Kidney (tissue), 14 donors: ENCODE measurements around the gene FBXO8. TPM values are rescaled to one million over a fixed set of nuclear protein-coding genes. Genes with fewer than 3 reads are reported as not detected.
A peak's percentile ranks its signal among the peaks of the same experiment; 100 is the strongest.

ENCODE experiments used
- DNase-seq, 5 donors: peaks; one replicate each; pipeline ENCODE4 v3.0.0-alpha.2; 2013 to 2020
- FAIRE-seq: peaks from 2 replicates; lab custom pipeline; 2012; peaks lifted over from hg19 to GRCh38; lab: Jason Lieb, UNC
- H3K27ac ChIP-seq, 2 donors: one replicate each; pipeline ENCODE4 v1.7.0; 2013; ENCODE audit warnings: low read depth in 2 of 2, low read length in 2 of 2, inconsistent platforms in 1 of 2
- H3K27me3 ChIP-seq: one replicate; pipeline ENCODE4 v1.7.1; 2013; ENCODE audit warnings: low read length, inconsistent platforms; ENCODE audit not compliant: control insufficient read depth, insufficient read depth
- H3K36me3 ChIP-seq, 3 donors: one replicate each; pipeline versions ENCODE4 v1.7.0 to v1.7.1; 2013; ENCODE audit warnings: low read length in 3 of 3, control low read depth in 1 of 3, inconsistent platforms in 1 of 3; ENCODE audit not compliant: insufficient read depth in 3 of 3, control insufficient read depth in 2 of 3
- H3K4me1 ChIP-seq, 3 donors: one replicate each; pipeline versions ENCODE4 v1.7.0 to v1.7.1; 2013; ENCODE audit warnings: low read length in 3 of 3, inconsistent platforms in 1 of 3, low read depth in 1 of 3; ENCODE audit not compliant: control insufficient read depth in 2 of 3, insufficient read depth in 2 of 3
- H3K4me3 ChIP-seq, 3 donors: one replicate each; pipeline versions ENCODE4 v1.7.0 to v1.8.1; 2013; ENCODE audit warnings: low read length in 3 of 3, control low read depth in 1 of 3, inconsistent platforms in 1 of 3
- H3K9ac ChIP-seq, 3 donors: one replicate each; pipeline versions ENCODE4 v1.7.0 to v1.7.1; 2013; ENCODE audit warnings: low read length in 3 of 3, control low read depth in 1 of 3, inconsistent platforms in 1 of 3
- H3K9me3 ChIP-seq, 3 donors: one replicate each; pipeline versions ENCODE4 v1.7.0 to v1.7.1; 2013; ENCODE audit warnings: low read length in 3 of 3, control low read depth in 1 of 3, inconsistent platforms in 1 of 3; ENCODE audit not compliant: control insufficient read depth in 2 of 3, insufficient read depth in 1 of 3
- intact Hi-C: fragments of 100-400 bp; cut with DNase I; formaldehyde crosslinking; loops from one replicate; pipeline ENCODE4 v1.11.1; 2022
- polyA plus RNA-seq: library from polyadenylated mRNA; stranded (reverse); fragments of 350-450 nt; fragmentation: Illumina TruSeq; extraction: RNeasy Lipid Tissue Mini Kit (QIAGEN cat#74804); gene quantifications from one replicate; pipeline ENCODE4 v1.2.3, GENCODE V29; 2014; ENCODE audit warnings: low read depth, low replicate concordance; ENCODE audit not compliant: insufficient read depth
- total RNA-seq: library from RNA; stranded (reverse); fragmentation: NEBNext Ultra II Directional; extraction: Animal tissue kit (Norgen Biotek cat#: 25700); gene quantifications from one replicate; pipeline ENCODE4 v1.2.1, GENCODE V29; 2021
- TF ChIP-seq, protein P1 (sequence below): IDR thresholded peaks from 3 replicates; pipeline ENCODE4 v1.5.1; 2012; ENCODE audit warnings: mild to moderate bottlenecking, moderate library complexity, borderline replicate concordance; ENCODE audit not compliant: insufficient read depth; ENCODE audit errors: extremely low read depth
- donor health status: control.
- donor health status: control.
- donor health status: control.
- donor health status: control.
- donor health status: control.
- donor health status: DM: yes; HTN: yes; CAD: no.
- donor health status: Normal renal cell carcinoma (clear cell type).

Gene FBXO8
- total and polyA plus RNA-seq, 2 donors from 2014 or later: 35.3 to 36.3 TPM

DNA sequence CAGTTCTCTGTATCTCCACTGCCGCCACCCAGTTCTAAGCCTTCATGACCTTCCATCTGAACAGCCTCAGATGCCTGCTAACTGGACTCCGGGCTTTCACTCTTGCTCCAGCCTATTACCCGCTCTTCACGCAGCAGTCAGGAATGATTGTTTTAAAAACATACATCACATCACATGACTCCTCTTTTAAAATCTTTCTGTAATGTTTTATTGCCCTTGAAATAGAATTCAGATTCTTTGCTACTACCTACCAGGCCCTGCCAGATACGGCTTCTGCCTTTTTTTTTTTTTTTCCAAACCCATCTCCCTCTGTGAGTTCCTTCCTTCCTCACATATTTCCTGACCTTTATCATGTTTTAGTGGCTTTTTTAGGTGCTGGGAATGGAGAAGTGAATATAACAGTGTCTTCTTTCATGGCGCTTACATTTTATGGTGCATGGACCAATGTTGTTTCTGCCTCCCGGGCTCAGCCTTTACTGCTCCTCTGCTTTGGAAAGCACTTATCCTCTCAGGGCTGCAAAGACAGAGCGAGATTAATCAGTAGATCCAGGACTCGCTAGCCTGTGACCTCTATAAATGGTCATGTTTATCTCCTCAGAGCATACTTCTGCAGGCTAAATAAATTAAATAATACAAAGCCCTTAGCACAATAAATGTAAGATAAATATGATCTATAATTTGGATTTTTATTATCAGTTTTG lies 58.0 kb downstream of the FBXO8 start:
- peaks cover 12% of the 10 kb centered on the region for H3K27me3 ChIP-seq
- H3K36me3 ChIP-seq: no peaks in the 10 kb centered on the region
- no peak overlapping the region for H3K4me3 ChIP-seq
- DNase-seq: no peak
- H3K27ac ChIP-seq: no peak overlapping the region
- H3K9me3 ChIP-seq: no peaks in the 10 kb centered on the region
- FAIRE-seq: no peak
- TF ChIP-seq, protein P1, sequence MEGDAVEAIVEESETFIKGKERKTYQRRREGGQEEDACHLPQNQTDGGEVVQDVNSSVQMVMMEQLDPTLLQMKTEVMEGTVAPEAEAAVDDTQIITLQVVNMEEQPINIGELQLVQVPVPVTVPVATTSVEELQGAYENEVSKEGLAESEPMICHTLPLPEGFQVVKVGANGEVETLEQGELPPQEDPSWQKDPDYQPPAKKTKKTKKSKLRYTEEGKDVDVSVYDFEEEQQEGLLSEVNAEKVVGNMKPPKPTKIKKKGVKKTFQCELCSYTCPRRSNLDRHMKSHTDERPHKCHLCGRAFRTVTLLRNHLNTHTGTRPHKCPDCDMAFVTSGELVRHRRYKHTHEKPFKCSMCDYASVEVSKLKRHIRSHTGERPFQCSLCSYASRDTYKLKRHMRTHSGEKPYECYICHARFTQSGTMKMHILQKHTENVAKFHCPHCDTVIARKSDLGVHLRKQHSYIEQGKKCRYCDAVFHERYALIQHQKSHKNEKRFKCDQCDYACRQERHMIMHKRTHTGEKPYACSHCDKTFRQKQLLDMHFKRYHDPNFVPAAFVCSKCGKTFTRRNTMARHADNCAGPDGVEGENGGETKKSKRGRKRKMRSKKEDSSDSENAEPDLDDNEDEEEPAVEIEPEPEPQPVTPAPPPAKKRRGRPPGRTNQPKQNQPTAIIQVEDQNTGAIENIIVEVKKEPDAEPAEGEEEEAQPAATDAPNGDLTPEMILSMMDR: no peak
- H3K4me1 ChIP-seq: no peaks in the 10 kb centered on the region
- intact Hi-C loops: no loop called here
- H3K9ac ChIP-seq: no peak overlapping the region

DNA sequence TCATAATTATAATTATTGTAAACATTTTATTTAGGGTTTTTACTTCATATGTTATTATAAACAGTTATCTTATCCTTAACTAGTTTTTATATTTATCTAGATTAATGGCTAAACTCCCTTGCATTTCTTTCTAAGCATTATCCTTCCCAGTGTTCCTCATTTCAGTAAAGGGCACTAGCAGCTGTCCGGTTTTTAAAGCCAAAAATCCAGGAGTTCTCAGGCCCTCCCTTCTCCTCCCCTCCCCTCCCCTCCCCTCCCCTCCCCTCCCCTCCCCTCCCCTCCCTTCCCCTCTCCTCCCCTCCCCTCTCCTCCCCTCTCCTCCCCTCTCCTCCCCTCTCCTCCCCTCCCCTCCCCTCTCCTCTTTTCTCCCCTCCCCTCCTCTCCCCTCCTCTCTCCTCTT lies 58.9 kb downstream of the FBXO8 start:
- no peaks in the 10 kb centered on the region for H3K36me3 ChIP-seq
- no peaks in the 10 kb centered on the region for H3K9me3 ChIP-seq
- H3K4me1 ChIP-seq: no peaks in the 10 kb centered on the region
- DNase-seq (no peak), FAIRE-seq (no peak)
- intact Hi-C loops: no loop called here
- H3K27me3 ChIP-seq: peaks cover 22% of the 10 kb centered on the region
- TF ChIP-seq, protein P1: no peak
- no peak overlapping the region for H3K27ac ChIP-seq
- H3K9ac ChIP-seq: no peak overlapping the region
- no peak overlapping the region for H3K4me3 ChIP-seq

DNA sequence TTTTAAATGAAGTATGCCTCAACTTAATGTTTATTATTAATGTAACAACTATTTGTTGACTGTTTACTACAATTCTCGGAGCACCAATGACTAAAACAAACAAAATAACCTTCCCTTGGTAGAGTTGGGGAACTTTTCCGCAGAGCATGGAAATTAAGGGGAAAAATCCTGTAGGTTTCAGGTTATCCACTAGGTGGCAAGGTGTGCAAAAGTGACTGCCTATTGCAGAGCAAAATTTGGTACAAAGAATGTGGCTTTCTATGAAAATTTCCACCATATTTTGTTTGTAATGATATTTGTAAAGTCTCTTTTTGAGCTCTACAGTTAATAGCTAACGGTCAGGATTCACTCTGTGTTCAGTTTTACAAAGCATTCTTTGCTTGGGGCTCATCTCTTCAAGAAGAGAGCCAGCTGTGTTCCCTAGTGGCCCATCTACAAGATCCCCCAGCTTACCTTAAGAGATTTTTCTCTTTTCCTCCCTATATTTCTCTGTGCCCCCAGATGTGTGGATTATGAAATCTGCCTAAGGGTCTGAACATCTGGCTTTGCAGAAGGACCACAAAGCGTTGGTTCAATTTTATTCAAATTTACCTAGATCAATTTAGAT lies 61.1 kb downstream of the FBXO8 start:
- intact Hi-C loops: no loop called here
- H3K36me3 ChIP-seq: no peaks in the 10 kb centered on the region
- peak in 2 of 5 donors; percentile 27 to 47 for DNase-seq
- H3K27ac ChIP-seq: no peak overlapping the region
- H3K9me3 ChIP-seq: no peaks in the 10 kb centered on the region
- no peak overlapping the region for H3K4me3 ChIP-seq
- FAIRE-seq: no peak
- TF ChIP-seq, protein P1: peak; percentile 42
- H3K9ac ChIP-seq: no peak overlapping the region
- H3K4me1 ChIP-seq: peaks cover 0 to 7% (median 5%) of the 10 kb centered on the region in 3 donors
- peaks cover 36% of the 10 kb centered on the region for H3K27me3 ChIP-seq
